ENCODE results near the gene VSX2.

The VSX2 gene

GRCh38 chr14:74312161-74312560 lies 72.9 kb downstream of the VSX2 start:
- Histone ChIP-seq H3K79me2 (ENCODE audit: insufficient read depth, low read depth) (no peaks in the 10 kb centered on the region), H4K20me1 (ENCODE audit: insufficient read depth) (no peaks in the 10 kb centered on the region), H3K36me3 (ENCODE audit: insufficient read depth) (no peaks in the 10 kb centered on the region), H3K27ac (no peak overlapping the region), H3K4me2 (no peak overlapping the region), H3K9ac (no peak overlapping the region), H3K4me1 (ENCODE audit: low read depth, poor library complexity, severe bottlenecking) (no peaks in the 10 kb centered on the region), H3K4me3 (IDR thresholded peaks at IDR 0.05; ENCODE audit: insufficient read depth, low read depth, low read length) (no peak overlapping the region), H2AFZ (ENCODE audit: low read depth) (no peak overlapping the region), H3K27me3 (ENCODE audit: insufficient read depth, low read depth) (no peaks in the 10 kb centered on the region)
- TF ChIP-seq, protein P1, sequence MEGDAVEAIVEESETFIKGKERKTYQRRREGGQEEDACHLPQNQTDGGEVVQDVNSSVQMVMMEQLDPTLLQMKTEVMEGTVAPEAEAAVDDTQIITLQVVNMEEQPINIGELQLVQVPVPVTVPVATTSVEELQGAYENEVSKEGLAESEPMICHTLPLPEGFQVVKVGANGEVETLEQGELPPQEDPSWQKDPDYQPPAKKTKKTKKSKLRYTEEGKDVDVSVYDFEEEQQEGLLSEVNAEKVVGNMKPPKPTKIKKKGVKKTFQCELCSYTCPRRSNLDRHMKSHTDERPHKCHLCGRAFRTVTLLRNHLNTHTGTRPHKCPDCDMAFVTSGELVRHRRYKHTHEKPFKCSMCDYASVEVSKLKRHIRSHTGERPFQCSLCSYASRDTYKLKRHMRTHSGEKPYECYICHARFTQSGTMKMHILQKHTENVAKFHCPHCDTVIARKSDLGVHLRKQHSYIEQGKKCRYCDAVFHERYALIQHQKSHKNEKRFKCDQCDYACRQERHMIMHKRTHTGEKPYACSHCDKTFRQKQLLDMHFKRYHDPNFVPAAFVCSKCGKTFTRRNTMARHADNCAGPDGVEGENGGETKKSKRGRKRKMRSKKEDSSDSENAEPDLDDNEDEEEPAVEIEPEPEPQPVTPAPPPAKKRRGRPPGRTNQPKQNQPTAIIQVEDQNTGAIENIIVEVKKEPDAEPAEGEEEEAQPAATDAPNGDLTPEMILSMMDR (conservative IDR thresholded peaks at IDR 0.05; ENCODE audit: low read depth, low read length) = no peak
